Suppressor macrophage treated with lipopolysaccharide for 4 hours (primary cell): ENCODE measurements around the gene RHBDL2.
"Not testable (repeated sequence)": the region's sequence is repeated elsewhere in the genome, so short reads cannot be mapped to it uniquely, and the experiment has no call there.

Source experiments
- DNase-seq: peaks from one replicate; pipeline ENCODE4 v3.0.0-alpha.2; 2020

RHBDL2 gene

GRCh38 chr1:38929476-38929875 is 12.2 kb downstream of the RHBDL2 start:
- no peak for DNase-seq

GRCh38 chr1:38929054-38929453 is 12.6 kb downstream of the RHBDL2 start:
- no peak for DNase-seq

- no peak for DNase-seq
Observed at GRCh38 chr1:38926091-38926490, 15.5 kb downstream of the RHBDL2 start.

GRCh38 chr1:38925391-38925790 is 16.2 kb downstream of the RHBDL2 start:
- DNase-seq, result no peak

- DNase-seq, result no peak
Observed at GRCh38 chr1:38923607-38924006, 18.0 kb downstream of the RHBDL2 start.

- DNase-seq, result no peak
Observed at GRCh38 chr1:38919130-38919529, 22.5 kb downstream of the RHBDL2 start.

- DNase-seq, result no peak
Observed at GRCh38 chr1:38918568-38918967, 23.1 kb downstream of the RHBDL2 start.

- DNase-seq, result no peak
Observed at GRCh38 chr1:38917772-38918171, 23.9 kb downstream of the RHBDL2 start.

- no peak for DNase-seq
Observed at GRCh38 chr1:38917337-38917736, 24.3 kb downstream of the RHBDL2 start.

GRCh38 chr1:38915352-38915948 is 26.2 kb downstream of the RHBDL2 start:
- no peak for DNase-seq

GRCh38 chr1:38914908-38915307 is 26.7 kb downstream of the RHBDL2 start:
- DNase-seq, result not testable (repeated sequence)

- no peak for DNase-seq
Observed at GRCh38 chr1:38908821-38909220, 32.8 kb downstream of the RHBDL2 start.

- no peak for DNase-seq
Observed at GRCh38 chr1:38905985-38906384, 35.6 kb downstream of the RHBDL2 start.

GRCh38 chr1:38899560-38899959 is 42.1 kb downstream of the RHBDL2 start:
- no peak for DNase-seq

- DNase-seq, result no peak
Observed at GRCh38 chr1:38898653-38899230, 42.9 kb downstream of the RHBDL2 start.

- no peak for DNase-seq
Observed at GRCh38 chr1:38896169-38896568, 45.5 kb downstream of the RHBDL2 start.

GRCh38 chr1:38892976-38893375 is 48.7 kb downstream of the RHBDL2 start:
- DNase-seq, result no peak

GRCh38 chr1:38891753-38892152 is 49.9 kb downstream of the RHBDL2 start:
- DNase-seq, result no peak

- DNase-seq, result no peak
Observed at GRCh38 chr1:38889589-38889988, 52.0 kb downstream of the RHBDL2 start.

GRCh38 chr1:38888423-38889333 is 53.0 kb downstream of the RHBDL2 start:
- no peak for DNase-seq

GRCh38 chr1:38885092-38885491 is 56.5 kb downstream of the RHBDL2 start:
- no peak for DNase-seq

GRCh38 chr1:38881487-38881886 is 60.1 kb downstream of the RHBDL2 start, which contains the start of gene GJA9:
GJA9 (minus strand) TSS chr1:38881587; CDS start chr1:38876098, 5,489 bp downstream.
- no peak for DNase-seq

GRCh38 chr1:38875811-38876210 is 65.8 kb downstream of the RHBDL2 start:
- DNase-seq, result no peak
